M059J (cell line): ENCODE results near the gene RCVRN. TPM values are rescaled to one million over a fixed set of nuclear protein-coding genes. Genes with fewer than 3 reads are reported as not detected.
A peak's percentile ranks its signal among the peaks of the same experiment; 100 is the strongest.

ENCODE experiments used
- DNase-seq: peaks from one replicate; pipeline ENCODE4 v3.0.0-alpha.2; 2012; ENCODE audit warnings: low read depth
- total RNA-seq: library from RNA; depleted of rRNA; stranded (reverse); fragments of >200 nt; shearing (Covaris generic); gene quantifications from 2 replicates; pipeline ENCODE4 v1.2.3, GENCODE V29; 2014; rRNA removed

The RCVRN gene
- total RNA-seq: not detected in 2 replicates

- DNase-seq: no peak
Observed at GRCh38 chr17:9905078-9905415, at the start of gene RCVRN. Gene RCVRN (minus strand): TSS chr17:9905271. CDS start chr17:9905180, 91 bp downstream.

GRCh38 chr17:9953492-9953891 is 48.4 kb upstream of the RCVRN start:
- no peak for DNase-seq

- no peak for DNase-seq
Observed at GRCh38 chr17:9951803-9952202, 46.7 kb upstream of the RCVRN start.

- no peak for DNase-seq
Observed at GRCh38 chr17:9948928-9949327, 43.9 kb upstream of the RCVRN start.

GRCh38 chr17:9944704-9945103 is 39.6 kb upstream of the RCVRN start:
- no peak for DNase-seq

GRCh38 chr17:9943343-9943742 is 38.3 kb upstream of the RCVRN start:
- no peak for DNase-seq

- DNase-seq: no peak
Observed at GRCh38 chr17:9942885-9943284, 37.8 kb upstream of the RCVRN start.

- DNase-seq: no peak
Observed at GRCh38 chr17:9941305-9941704, 36.2 kb upstream of the RCVRN start.

- DNase-seq: no peak
Observed at GRCh38 chr17:9940841-9941240, 35.8 kb upstream of the RCVRN start.

GRCh38 chr17:9938764-9939163 is 33.7 kb upstream of the RCVRN start:
- DNase-seq: no peak

- DNase-seq: no peak
Observed at GRCh38 chr17:9937901-9938300, 32.8 kb upstream of the RCVRN start.

GRCh38 chr17:9937241-9937761 is 32.2 kb upstream of the RCVRN start:
- DNase-seq: no peak

GRCh38 chr17:9936095-9936494 is 31.0 kb upstream of the RCVRN start:
- DNase-seq: no peak

- no peak for DNase-seq
Observed at GRCh38 chr17:9935408-9935807, 30.3 kb upstream of the RCVRN start.

- no peak for DNase-seq
Observed at GRCh38 chr17:9934331-9934730, 29.3 kb upstream of the RCVRN start.

- DNase-seq: peak; percentile 7
Observed at GRCh38 chr17:9932491-9932890, 27.4 kb upstream of the RCVRN start.

GRCh38 chr17:9931144-9931741 is 26.2 kb upstream of the RCVRN start:
- no peak for DNase-seq

GRCh38 chr17:9929871-9930270 is 24.8 kb upstream of the RCVRN start:
- DNase-seq: no peak

- DNase-seq: peak; percentile 70
Observed at GRCh38 chr17:9928601-9929333, 23.7 kb upstream of the RCVRN start.

- DNase-seq: no peak
Observed at GRCh38 chr17:9926150-9926804, 21.2 kb upstream of the RCVRN start.

GRCh38 chr17:9925457-9925856 is 20.4 kb upstream of the RCVRN start:
- no peak for DNase-seq

GRCh38 chr17:9924735-9925191 is 19.7 kb upstream of the RCVRN start:
- peak; percentile 73 for DNase-seq
